Activated T-cell treated with anti-CD3 and anti-CD28 coated beads, Interleukin-2, amount 50 U/mL, for 24 hours (primary cell): ENCODE results near the gene TMEM219.

Source experiments
- DNase-seq: peaks from one replicate; pipeline ENCODE4 v3.0.0-alpha.2; 2020
- H3K27ac Mint-ChIP-seq: 2 replicates; pipeline ENCODE4 v1.8.0; 2020; ENCODE audit warnings: mild to moderate bottlenecking, mixed read lengths
- H3K27me3 Mint-ChIP-seq: 2 replicates; pipeline ENCODE4 v1.8.0; 2020; ENCODE audit warnings: mixed read lengths
- H3K36me3 Mint-ChIP-seq: 2 replicates; pipeline ENCODE4 v1.8.0; 2020; ENCODE audit warnings: low read depth, mixed read lengths
- H3K4me1 Mint-ChIP-seq: 2 replicates; pipeline ENCODE4 v1.8.0; 2020; ENCODE audit warnings: low read depth, mixed read lengths
- H3K4me3 Mint-ChIP-seq: 2 replicates; pipeline ENCODE4 v1.8.0; 2020; ENCODE audit warnings: mild to moderate bottlenecking, moderate library complexity, mixed read lengths
- H3K9me3 Mint-ChIP-seq: 2 replicates; pipeline ENCODE4 v1.8.0; 2020; ENCODE audit warnings: mixed read lengths

Gene TMEM219

GRCh38 chr16:29983420-29984136, 21.7 kb downstream of the TMEM219 start:
- peaks cover 94% of the 10 kb centered on the region for H3K36me3 Mint-ChIP-seq
- no peak overlapping the region for H3K4me3 Mint-ChIP-seq
- no peak overlapping the region for H3K27ac Mint-ChIP-seq
- no peaks in the 10 kb centered on the region for H3K27me3 Mint-ChIP-seq
- H3K9me3 Mint-ChIP-seq = no peaks in the 10 kb centered on the region
- DNase-seq = no peak
- no peaks in the 10 kb centered on the region for H3K4me1 Mint-ChIP-seq

GRCh38 chr16:29984137-29984763, 22.4 kb downstream of the TMEM219 start:
- Mint-ChIP-seq H3K27me3 (no peaks in the 10 kb centered on the region), H3K27ac (no peak overlapping the region), H3K9me3 (no peaks in the 10 kb centered on the region), H3K4me1 (no peaks in the 10 kb centered on the region), H3K36me3 (peaks cover 93% of the 10 kb centered on the region), H3K4me3 (no peak overlapping the region)
- DNase-seq = no peak

DNA sequence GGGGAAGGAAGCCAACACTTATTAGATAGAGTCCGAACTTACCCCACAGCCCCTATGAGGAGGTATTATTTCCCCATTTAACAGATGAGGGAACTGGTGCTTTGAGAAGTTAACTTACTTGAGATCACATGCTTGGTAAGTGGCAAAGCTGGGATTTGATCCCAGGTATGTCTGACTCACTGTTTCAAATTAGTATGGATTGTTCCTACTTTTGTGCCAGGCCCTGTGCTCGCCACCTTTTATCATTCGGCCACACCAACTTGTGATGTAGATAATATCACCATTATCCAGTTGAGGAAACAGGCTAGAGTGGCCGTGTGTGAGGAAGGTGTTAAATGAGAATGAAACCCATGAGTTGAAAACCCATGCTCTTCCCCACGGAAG, 22.9 kb downstream of the TMEM219 start:
- Mint-ChIP-seq H3K27me3 (no peaks in the 10 kb centered on the region), H3K27ac (no peak overlapping the region), H3K4me3 (no peak overlapping the region), H3K9me3 (no peaks in the 10 kb centered on the region), H3K36me3 (peaks cover 93% of the 10 kb centered on the region), H3K4me1 (no peaks in the 10 kb centered on the region)
- no peak for DNase-seq

GRCh38 chr16:29985271-29985811, 23.5 kb downstream of the TMEM219 start:
- H3K36me3 Mint-ChIP-seq = peaks cover 93% of the 10 kb centered on the region
- H3K4me1 Mint-ChIP-seq = no peaks in the 10 kb centered on the region

GRCh38 chr16:29986231-29986630, 24.4 kb downstream of the TMEM219 start:
- H3K27me3 Mint-ChIP-seq = no peaks in the 10 kb centered on the region
- no peaks in the 10 kb centered on the region for H3K9me3 Mint-ChIP-seq
- no peak overlapping the region for H3K4me3 Mint-ChIP-seq
- H3K27ac Mint-ChIP-seq = no peak overlapping the region
- DNase-seq = no peak
- H3K4me1 Mint-ChIP-seq = no peaks in the 10 kb centered on the region
- peaks cover 89% of the 10 kb centered on the region for H3K36me3 Mint-ChIP-seq

More at GRCh38 chr16:29985271-29985811, 23.5 kb downstream of the TMEM219 start:
- Mint-ChIP-seq H3K4me3 (no peak overlapping the region), H3K9me3 (no peaks in the 10 kb centered on the region), H3K27me3 (no peaks in the 10 kb centered on the region), H3K27ac (no peak overlapping the region)
- no peak for DNase-seq

- Mint-ChIP-seq H3K27me3 (no peaks in the 10 kb centered on the region), H3K9me3 (no peaks in the 10 kb centered on the region), H3K36me3 (peaks cover 88% of the 10 kb centered on the region), H3K27ac (no peak overlapping the region), H3K4me3 (no peak overlapping the region), H3K4me1 (no peaks in the 10 kb centered on the region)
- DNase-seq = no peak
Observed at GRCh38 chr16:29986931-29987330, 25.1 kb downstream of the TMEM219 start.

- Mint-ChIP-seq H3K27ac (peak overlapping the region; percentile 10), H3K27me3 (no peaks in the 10 kb centered on the region), H3K4me3 (no peak overlapping the region), H3K4me1 (no peaks in the 10 kb centered on the region), H3K36me3 (peaks cover 88% of the 10 kb centered on the region), H3K9me3 (no peaks in the 10 kb centered on the region)
- no peak for DNase-seq
Observed at GRCh38 chr16:29987371-29988085, 25.6 kb downstream of the TMEM219 start.

- no peaks in the 10 kb centered on the region for H3K4me1 Mint-ChIP-seq
- H3K27me3 Mint-ChIP-seq = no peaks in the 10 kb centered on the region
- DNase-seq = no peak
- H3K36me3 Mint-ChIP-seq = peaks cover 88% of the 10 kb centered on the region
- H3K4me3 Mint-ChIP-seq = no peak overlapping the region
- H3K9me3 Mint-ChIP-seq = no peaks in the 10 kb centered on the region
- H3K27ac Mint-ChIP-seq = peak overlapping the region; percentile 55
Observed at GRCh38 chr16:29988346-29989075, 26.6 kb downstream of the TMEM219 start.

GRCh38 chr16:29989111-29989858, 27.4 kb downstream of the TMEM219 start:
- H3K4me1 Mint-ChIP-seq = peaks cover 7% of the 10 kb centered on the region
- peaks cover 88% of the 10 kb centered on the region for H3K36me3 Mint-ChIP-seq
- peak overlapping the region; percentile 26 for H3K27ac Mint-ChIP-seq
- no peaks in the 10 kb centered on the region for H3K9me3 Mint-ChIP-seq
- H3K27me3 Mint-ChIP-seq = no peaks in the 10 kb centered on the region
- DNase-seq = no peak
- H3K4me3 Mint-ChIP-seq = no peak overlapping the region

DNA sequence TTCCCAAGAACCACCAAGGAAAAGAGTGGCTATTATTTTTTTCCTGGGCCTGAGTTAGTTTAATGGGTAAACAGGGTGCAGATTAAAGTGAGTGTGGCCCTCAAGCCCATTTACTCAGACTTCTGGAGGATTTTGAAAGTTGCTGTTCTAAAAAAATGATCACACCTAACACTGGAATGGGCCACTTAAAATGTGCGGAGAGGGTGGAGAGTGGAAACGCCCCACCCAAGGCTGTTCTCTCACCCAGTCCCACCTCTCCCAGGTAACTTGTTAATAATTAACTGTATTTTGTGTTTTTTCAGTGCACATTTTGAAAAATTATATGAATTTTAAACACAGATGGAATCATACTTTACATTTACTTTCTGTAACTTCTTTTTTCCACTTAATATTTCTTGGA, 28.2 kb downstream of the TMEM219 start:
- DNase-seq = no peak
- Mint-ChIP-seq H3K27me3 (no peaks in the 10 kb centered on the region), H3K4me3 (no peak overlapping the region), H3K4me1 (peaks cover 14% of the 10 kb centered on the region), H3K27ac (no peak overlapping the region), H3K36me3 (peaks cover 88% of the 10 kb centered on the region), H3K9me3 (no peaks in the 10 kb centered on the region)

DNA sequence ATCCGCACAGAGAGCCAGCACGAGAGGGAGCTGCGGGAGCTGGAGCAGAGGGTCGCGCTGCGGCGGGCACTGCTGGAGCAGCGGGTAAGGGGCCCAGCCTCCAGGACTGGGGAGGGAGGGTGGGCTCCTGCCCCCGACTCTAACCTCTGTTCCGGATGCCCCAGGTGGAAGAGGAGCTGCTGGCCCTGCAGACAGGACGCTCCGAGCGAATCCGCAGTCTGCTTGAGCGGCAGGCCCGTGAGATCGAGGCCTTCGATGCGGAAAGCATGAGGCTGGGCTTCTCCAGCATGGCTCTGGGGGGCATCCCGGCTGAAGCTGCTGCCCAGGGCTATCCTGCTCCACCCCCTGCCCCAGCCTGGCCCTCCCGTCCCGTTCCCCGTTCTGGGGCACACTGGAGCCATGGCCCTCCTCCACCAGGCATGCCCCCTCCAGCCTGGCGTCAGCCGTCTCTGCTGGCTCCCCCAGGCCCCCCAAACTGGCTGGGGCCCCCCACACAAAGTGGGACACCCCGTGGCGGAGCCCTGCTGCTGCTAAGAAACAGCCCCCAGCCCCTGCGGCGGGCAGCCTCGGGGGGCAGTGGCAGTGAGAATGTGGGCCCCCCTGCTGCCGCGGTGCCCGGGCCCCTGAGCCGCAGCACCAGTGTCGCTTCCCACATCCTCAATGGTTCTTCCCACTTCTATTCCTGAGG, 29.1 kb downstream of the TMEM219 start:
- H3K9me3 Mint-ChIP-seq = no peaks in the 10 kb centered on the region
- DNase-seq = no peak
- H3K27me3 Mint-ChIP-seq = no peaks in the 10 kb centered on the region
- no peak overlapping the region for H3K27ac Mint-ChIP-seq
- H3K36me3 Mint-ChIP-seq = peaks cover 87% of the 10 kb centered on the region
- no peak overlapping the region for H3K4me3 Mint-ChIP-seq
- peaks cover 20% of the 10 kb centered on the region for H3K4me1 Mint-ChIP-seq

DNA sequence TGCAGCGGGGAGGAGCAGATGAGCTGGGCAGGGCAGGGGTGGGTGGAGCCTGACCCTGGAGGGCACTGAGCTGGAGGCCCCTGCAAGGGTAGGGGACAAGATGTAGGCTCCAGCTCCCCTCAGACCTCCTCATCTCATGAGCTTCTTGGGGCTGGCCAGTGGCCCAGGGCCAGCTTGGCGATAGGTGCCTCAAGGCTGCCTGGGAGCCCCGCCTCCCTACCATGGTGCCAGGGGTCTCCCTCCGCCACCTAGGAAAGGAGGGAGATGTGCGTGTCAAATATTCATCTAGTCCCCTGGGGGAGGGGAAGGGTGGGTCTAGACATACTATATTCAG, 29.7 kb downstream of the TMEM219 start:
- Mint-ChIP-seq H3K4me1 (peaks cover 20% of the 10 kb centered on the region), H3K36me3 (peaks cover 87% of the 10 kb centered on the region), H3K27ac (peak overlapping the region; percentile 29), H3K4me3 (no peak overlapping the region), H3K27me3 (no peaks in the 10 kb centered on the region), H3K9me3 (no peaks in the 10 kb centered on the region)
- no peak for DNase-seq

DNA sequence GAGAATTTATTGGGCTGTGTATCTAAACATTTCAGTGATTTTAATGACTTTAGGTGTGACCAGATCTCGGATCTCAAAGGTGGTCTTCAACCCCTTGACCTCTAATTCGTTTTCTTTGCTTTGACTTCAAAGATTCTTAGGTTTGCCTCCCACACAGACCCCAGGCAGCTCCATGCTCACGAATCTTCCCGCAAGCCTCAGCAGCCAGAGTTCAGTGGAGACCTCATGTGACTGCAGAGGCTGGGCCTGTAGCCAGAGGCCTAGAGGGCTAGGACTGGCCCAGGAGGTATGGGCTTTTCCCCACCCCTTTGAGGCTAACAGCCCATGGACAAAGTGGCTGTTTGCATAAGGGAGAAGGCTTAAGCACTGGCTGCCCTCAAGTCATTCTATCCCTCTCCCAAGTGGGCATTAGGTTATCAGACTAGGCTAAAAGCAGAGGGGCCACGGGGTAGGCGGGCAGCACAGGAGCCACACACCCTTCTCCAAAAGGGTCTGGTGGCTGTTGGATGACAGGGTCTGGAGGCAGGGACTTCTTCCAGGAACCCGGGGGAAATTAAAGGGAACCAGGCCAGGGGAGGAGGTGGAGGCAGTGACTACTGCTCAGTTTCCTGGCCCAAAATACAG, 30.6 kb downstream of the TMEM219 start:
- Mint-ChIP-seq H3K27ac (peak overlapping the region; percentile 73), H3K9me3 (no peaks in the 10 kb centered on the region), H3K36me3 (peaks cover 90% of the 10 kb centered on the region), H3K27me3 (no peaks in the 10 kb centered on the region), H3K4me3 (no peak overlapping the region), H3K4me1 (peaks cover 26% of the 10 kb centered on the region)
- DNase-seq = no peak
